ENCODE data around the gene DYNLL2.
A peak's percentile ranks its signal among the peaks of the same experiment; 100 is the strongest.

DYNLL2 gene

DNA sequence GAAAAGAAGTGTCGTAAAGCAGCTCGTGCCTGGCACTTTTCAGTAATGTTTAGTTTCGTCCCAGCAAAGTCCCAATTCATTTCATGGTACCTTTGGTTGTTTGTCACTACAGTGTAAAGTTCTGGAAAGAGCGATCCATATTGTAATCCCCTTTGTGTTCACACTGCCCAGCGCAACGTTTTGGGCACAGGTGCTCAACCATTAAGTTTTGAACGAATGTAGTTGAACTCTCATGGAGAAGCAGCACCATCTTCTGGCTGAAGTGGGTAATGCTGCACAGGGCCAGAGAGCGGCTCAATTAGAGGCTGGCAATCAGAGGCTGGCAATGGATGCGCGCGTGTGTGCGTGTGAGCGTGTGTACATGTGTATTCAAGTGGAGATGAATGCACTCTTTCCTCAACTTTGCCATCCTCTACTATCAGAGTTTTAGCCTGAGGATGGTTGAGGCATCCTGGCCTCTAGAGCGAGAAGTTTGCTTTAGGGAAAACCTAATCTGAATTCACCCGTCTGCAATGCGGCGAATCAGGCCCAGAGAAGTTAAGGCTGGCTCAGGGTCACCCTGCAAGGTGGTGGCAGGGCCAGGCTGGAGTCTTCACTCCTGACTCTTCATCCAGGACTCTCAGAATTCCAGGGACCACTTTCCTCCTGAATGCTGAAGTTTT, 29.9 kb downstream of the DYNLL2 start:
- peak; percentile 89 for ATAC-seq
- no peak for TF ChIP-seq ZNF8 (CRISPR knock-in tag; IDR thresholded peaks at IDR 0.05)
- no peak for TF ChIP-seq ZNF565 (CRISPR knock-in tag; conservative IDR thresholded peaks at IDR 0.05; ENCODE audit: low read depth)

DNA sequence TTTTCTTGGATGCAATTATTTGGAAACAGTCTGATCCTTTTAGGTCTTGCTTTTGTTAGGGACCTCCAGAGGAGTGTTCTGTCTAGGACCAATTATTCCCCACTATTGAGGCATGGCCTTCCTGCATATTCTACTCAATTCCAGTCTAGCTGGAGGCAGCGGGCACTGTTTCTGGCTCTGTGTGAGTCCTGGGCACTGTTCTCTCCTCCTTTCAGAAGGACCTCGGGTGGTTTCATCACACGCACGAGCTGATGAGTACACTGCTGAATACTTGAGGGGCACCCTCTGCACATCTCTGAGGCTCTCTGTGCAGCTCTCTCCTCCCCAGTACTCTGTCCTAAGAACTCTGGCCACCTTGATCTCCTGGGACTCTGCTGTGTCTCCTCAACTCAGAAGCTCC, 30.7 kb downstream of the DYNLL2 start:
- TF ChIP-seq ZC3H10 (CRISPR knock-in tag; IDR thresholded peaks at IDR 0.05) = no peak
- no peak for TF ChIP-seq POU6F1 (CRISPR knock-in tag; IDR thresholded peaks at IDR 0.05; ENCODE audit: borderline replicate concordance, low read depth)
- TF ChIP-seq ESRRG (CRISPR knock-in tag; IDR thresholded peaks at IDR 0.05) = no peak
- TF ChIP-seq ZNF565 (CRISPR knock-in tag; conservative IDR thresholded peaks at IDR 0.05; ENCODE audit: low read depth) = no peak
- no peak for TF ChIP-seq PATZ1 (CRISPR knock-in tag; IDR thresholded peaks at IDR 0.05; ENCODE audit: borderline replicate concordance)
- TF ChIP-seq SNAI2 (CRISPR knock-in tag; IDR thresholded peaks at IDR 0.05) = no peak
- TF ChIP-seq GLIS3 (CRISPR knock-in tag; IDR thresholded peaks at IDR 0.05) = no peak
- no peak for TF ChIP-seq TOX (CRISPR knock-in tag; IDR thresholded peaks at IDR 0.05; ENCODE audit: borderline replicate concordance)
- no peak for TF ChIP-seq OSR1 (CRISPR knock-in tag; IDR thresholded peaks at IDR 0.05)
- TF ChIP-seq RARB (CRISPR knock-in tag; IDR thresholded peaks at IDR 0.05) = no peak
- TF ChIP-seq, protein P1, sequence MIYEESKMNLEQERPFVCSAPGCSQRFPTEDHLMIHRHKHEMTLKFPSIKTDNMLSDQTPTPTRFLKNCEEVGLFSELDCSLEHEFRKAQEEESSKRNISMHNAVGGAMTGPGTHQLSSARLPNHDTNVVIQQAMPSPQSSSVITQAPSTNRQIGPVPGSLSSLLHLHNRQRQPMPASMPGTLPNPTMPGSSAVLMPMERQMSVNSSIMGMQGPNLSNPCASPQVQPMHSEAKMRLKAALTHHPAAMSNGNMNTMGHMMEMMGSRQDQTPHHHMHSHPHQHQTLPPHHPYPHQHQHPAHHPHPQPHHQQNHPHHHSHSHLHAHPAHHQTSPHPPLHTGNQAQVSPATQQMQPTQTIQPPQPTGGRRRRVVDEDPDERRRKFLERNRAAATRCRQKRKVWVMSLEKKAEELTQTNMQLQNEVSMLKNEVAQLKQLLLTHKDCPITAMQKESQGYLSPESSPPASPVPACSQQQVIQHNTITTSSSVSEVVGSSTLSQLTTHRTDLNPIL (CRISPR knock-in tag; IDR thresholded peaks at IDR 0.05; ENCODE audit: low read depth) = no peak
- TF ChIP-seq ZNF8 (CRISPR knock-in tag; IDR thresholded peaks at IDR 0.05) = no peak
- peak; percentile 19; the same call in 1 of the 3 replicates for ATAC-seq

GRCh38 chr17:58117382-58117781, 34.2 kb downstream of the DYNLL2 start:
- ATAC-seq = no peak
- TF ChIP-seq ISL1 (CRISPR knock-in tag; IDR thresholded peaks at IDR 0.05) (no peak), TOX (CRISPR knock-in tag; IDR thresholded peaks at IDR 0.05; ENCODE audit: borderline replicate concordance) (no peak), TCF4 (CRISPR knock-in tag; IDR thresholded peaks at IDR 0.05; ENCODE audit: borderline replicate concordance) (no peak), SNAI2 (CRISPR knock-in tag; IDR thresholded peaks at IDR 0.05) (no peak), ZC3H10 (CRISPR knock-in tag; IDR thresholded peaks at IDR 0.05) (no peak), ARNTL (CRISPR knock-in tag; IDR thresholded peaks at IDR 0.05; ENCODE audit: borderline replicate concordance, low read depth) (no peak), BACH2 (CRISPR knock-in tag; IDR thresholded peaks at IDR 0.05; ENCODE audit: borderline replicate concordance) (no peak), RARB (CRISPR knock-in tag; IDR thresholded peaks at IDR 0.05) (no peak), POU6F1 (CRISPR knock-in tag; IDR thresholded peaks at IDR 0.05; ENCODE audit: borderline replicate concordance, low read depth) (no peak), ESRRG (CRISPR knock-in tag; IDR thresholded peaks at IDR 0.05) (no peak), ZFP30 (CRISPR knock-in tag; IDR thresholded peaks at IDR 0.05) (no peak), ZNF70 (CRISPR knock-in tag; IDR thresholded peaks at IDR 0.05) (no peak), GLIS3 (CRISPR knock-in tag; IDR thresholded peaks at IDR 0.05) (no peak), PATZ1 (CRISPR knock-in tag; IDR thresholded peaks at IDR 0.05; ENCODE audit: borderline replicate concordance) (no peak), CSDC2 (CRISPR knock-in tag; IDR thresholded peaks at IDR 0.05) (no peak)
- TF ChIP-seq, protein P2, sequence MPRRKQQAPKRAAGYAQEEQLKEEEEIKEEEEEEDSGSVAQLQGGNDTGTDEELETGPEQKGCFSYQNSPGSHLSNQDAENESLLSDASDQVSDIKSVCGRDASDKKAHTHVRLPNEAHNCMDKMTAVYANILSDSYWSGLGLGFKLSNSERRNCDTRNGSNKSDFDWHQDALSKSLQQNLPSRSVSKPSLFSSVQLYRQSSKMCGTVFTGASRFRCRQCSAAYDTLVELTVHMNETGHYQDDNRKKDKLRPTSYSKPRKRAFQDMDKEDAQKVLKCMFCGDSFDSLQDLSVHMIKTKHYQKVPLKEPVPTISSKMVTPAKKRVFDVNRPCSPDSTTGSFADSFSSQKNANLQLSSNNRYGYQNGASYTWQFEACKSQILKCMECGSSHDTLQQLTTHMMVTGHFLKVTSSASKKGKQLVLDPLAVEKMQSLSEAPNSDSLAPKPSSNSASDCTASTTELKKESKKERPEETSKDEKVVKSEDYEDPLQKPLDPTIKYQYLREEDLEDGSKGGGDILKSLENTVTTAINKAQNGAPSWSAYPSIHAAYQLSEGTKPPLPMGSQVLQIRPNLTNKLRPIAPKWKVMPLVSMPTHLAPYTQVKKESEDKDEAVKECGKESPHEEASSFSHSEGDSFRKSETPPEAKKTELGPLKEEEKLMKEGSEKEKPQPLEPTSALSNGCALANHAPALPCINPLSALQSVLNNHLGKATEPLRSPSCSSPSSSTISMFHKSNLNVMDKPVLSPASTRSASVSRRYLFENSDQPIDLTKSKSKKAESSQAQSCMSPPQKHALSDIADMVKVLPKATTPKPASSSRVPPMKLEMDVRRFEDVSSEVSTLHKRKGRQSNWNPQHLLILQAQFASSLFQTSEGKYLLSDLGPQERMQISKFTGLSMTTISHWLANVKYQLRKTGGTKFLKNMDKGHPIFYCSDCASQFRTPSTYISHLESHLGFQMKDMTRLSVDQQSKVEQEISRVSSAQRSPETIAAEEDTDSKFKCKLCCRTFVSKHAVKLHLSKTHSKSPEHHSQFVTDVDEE (CRISPR knock-in tag; IDR thresholded peaks at IDR 0.05) = no peak
